GM19023 (cell line): ENCODE measurements around the gene HNRNPR.
"Not testable (repeated sequence)": the region's sequence is repeated elsewhere in the genome, so short reads cannot be mapped to it uniquely, and the experiment has no call there.

ENCODE experiments used
- ATAC-seq: cut with Tn5 transposase; IDR thresholded peaks from one replicate; pipeline ENCODE4 v1.9.1; 2021; ENCODE audit warnings: mild to moderate bottlenecking, moderate library complexity; ENCODE audit not compliant: unreplicated experiment

The HNRNPR gene

GRCh38 chr1:23331713-23332112 lies 12.4 kb downstream of the HNRNPR start:
- ATAC-seq, result no peak

DNA sequence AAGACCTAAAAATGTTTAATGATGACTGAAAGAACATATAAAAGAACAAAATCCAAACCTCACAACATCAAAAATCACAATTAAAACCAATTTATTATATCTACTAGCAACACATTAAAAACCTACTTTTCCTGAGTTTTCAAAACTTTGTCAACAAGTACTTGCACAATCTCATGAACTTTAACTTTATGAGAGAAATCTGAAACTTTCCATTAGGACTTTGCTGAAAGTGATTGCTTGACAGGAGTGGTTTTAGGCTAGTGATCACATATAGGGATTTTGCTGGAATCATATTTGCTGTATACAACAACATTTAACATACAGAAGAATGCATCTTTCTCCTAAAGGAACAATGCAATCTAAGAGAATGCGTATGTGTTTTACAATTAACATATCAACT lies 13.2 kb downstream of the HNRNPR start:
- ATAC-seq, result no peak

GRCh38 chr1:23325393-23325792 lies 18.7 kb downstream of the HNRNPR start:
- ATAC-seq, result no peak

DNA sequence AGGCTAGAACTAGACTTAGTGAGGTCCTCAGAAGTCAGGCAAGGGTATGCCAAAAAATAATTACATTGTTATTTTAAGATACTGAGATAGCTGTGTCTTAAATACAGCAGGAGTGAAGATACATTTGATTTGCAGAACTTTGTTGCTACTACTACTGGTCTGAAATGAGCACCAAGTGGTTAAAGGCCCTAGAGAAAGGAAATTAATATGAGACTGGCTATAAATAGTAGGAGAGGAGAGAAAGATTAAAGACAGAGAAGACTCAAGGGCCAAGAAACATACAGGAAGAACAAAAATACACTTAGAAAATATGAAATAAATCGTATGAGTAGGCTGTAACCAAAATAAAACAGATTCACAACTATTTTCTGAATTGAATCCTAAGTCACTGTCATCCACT lies 21.3 kb downstream of the HNRNPR start:
- ATAC-seq, result no peak

- ATAC-seq, result not testable (repeated sequence)
Measured at GRCh38 chr1:23310280-23310679, 33.8 kb downstream of the HNRNPR start.

GRCh38 chr1:23304140-23304620 lies 39.9 kb downstream of the HNRNPR start:
- no peak for ATAC-seq

- no peak for ATAC-seq
Measured at GRCh38 chr1:23303524-23303923, 40.6 kb downstream of the HNRNPR start.

DNA sequence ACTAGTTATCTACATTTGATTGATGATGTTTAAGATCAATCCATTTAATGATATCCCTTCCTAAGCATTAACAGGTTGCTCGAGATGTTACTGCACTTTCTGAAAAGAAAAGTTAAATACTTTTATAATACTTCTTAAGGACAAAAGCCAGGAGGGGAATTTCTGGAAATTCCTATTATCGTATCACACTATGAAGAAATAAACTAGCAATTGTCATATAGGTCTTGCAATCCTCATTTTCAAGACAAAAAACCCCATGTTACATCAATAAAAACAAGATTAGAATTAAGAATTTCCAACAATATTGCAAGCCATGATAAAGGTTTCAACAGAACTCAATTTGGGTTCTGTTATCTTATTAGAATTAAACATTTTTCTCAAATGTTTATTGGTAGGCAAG lies 47.2 kb downstream of the HNRNPR start:
- ATAC-seq, result no peak

- ATAC-seq, result no peak
Measured at GRCh38 chr1:23291706-23292105, 52.4 kb downstream of the HNRNPR start.

- ATAC-seq, result no peak
Measured at GRCh38 chr1:23290836-23291565, 53.1 kb downstream of the HNRNPR start.

- ATAC-seq, result no peak
Measured at GRCh38 chr1:23288671-23289070, 55.4 kb downstream of the HNRNPR start.

DNA sequence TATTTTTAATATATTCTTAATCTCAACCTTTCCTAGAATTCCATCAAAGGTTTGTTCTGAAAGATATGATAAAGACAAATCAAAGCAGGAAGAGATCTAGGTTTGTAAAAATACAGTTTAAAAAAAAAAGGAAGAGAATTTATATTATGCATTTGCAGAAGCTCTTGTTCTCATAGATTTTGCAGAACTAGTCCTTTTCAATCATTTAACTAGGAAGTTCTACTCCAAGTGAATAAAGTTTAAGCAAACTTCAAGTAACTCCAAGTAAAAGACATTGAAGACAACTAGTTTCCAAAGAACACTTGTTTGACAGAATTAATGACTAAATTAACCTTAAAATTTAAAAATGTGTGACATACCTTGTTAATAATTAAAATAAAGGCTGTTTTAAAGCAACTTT lies 55.9 kb downstream of the HNRNPR start:
- ATAC-seq, result no peak

GRCh38 chr1:23286401-23286800 lies 57.7 kb downstream of the HNRNPR start:
- ATAC-seq, result no peak

DNA sequence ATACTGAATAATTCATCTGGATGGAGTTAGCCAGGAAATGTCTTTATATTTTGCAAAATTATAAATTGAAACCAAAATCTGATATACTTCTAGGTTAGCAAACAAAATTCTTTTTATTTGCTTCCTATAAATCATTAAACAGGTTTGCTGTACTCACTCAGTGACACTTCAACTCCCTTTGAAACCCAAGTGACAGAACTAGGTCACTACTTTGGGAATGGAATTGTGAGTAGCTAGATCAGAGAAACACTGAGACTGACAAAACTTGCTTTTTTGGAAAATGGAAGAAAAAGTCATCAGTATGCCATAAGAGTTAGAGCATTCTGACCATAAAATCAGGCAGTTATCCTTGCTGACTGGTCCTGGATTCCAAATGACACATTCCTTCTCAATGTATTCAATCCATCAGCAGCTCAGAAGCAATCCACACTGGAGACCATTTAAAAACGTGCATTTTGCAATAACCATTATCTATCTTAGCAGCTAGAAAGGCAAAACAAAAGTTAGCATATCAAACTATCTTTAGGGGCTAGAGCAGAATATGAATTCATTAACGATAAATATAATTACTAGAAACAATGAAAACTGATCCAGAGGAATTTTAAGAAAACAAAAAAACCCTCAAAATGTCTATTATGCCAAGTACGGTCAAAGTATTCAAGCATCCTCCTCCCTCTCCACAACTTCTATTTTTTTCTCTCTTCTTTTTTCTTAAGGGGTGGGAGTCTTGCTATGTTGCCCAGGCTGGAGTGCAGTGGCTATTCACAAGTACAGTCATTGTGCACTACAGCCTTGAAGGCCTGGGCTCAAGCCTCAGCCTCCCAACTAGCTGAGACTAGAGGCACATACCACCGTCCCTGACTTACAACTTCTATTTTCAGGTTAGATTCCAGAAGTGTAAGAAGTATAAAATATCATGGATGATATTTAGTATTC lies 60.1 kb downstream of the HNRNPR start:
- no peak for ATAC-seq

DNA sequence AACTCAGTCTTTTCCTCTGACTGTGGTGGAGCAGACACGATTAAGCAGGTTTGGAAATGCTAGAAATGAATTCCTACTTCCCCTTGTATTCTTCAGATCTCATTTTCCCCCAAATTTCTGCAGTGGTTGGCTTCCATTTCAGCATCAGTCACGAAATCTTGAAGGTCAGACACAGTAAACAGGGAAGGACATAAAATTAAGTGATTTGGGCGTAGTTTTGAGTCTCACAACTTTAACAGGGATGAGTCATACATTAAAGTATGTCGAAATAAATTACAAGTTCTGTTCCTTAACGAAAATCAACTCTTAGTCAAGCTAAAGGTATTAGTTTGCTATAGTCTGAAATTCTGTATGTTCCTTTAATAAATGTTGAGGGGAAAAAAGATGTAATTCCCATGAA lies 61.1 kb downstream of the HNRNPR start:
- ATAC-seq, result no peak

DNA sequence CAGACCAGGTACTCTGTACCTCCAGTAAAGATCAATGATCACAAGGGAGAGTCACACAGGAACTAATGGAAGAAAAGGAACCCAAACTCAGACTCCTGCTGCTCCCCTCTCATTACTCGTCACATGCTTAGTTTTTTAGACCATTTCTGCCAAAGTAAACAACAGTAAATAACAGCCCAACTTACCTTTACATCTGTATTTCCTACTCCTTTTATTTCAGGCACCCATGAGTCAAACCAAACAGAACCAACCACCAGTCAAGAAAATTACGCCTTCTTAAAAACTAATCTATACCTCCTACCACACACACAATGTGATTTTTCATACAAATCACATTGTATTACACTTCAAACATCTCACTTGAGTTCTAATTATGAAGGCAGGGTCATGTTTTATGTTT lies 65.4 kb downstream of the HNRNPR start:
- no peak for ATAC-seq

- no peak for ATAC-seq
Measured at GRCh38 chr1:23276531-23276930, 67.6 kb downstream of the HNRNPR start.

- ATAC-seq, result no peak
Measured at GRCh38 chr1:23274134-23274505, 70.0 kb downstream of the HNRNPR start.

DNA sequence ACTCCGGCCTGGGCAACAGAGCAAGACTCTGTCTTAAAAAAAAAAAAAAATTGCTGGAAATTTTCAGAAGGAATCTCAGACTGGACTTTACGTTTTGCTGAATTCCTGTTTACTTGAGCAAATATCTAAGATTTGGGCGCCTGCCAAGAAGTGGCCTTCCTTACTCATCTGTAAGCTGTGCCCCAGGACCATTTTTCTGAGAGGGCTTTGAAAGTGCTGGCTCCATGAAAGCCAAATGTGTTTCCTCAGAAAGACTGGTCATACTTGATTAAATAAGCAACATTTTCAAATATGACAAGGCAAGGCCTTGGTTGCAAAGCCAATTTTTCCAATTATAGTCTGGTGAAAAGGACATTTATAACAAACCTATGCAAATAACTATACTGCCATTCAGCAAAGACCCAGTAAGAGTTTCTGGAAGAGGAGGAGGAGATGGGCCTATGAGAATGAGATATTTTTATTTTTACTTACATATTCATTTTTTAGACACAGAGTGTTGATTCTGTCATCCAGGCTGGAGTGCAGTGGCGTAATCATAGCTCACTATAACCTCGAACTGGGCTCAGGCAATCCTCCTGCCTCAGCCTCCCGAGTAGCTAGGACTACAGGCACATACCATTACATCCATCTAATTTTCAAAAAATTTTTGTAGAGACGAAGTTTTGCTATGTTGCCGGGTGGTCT lies 70.5 kb downstream of the HNRNPR start:
- ATAC-seq, result no peak

DNA sequence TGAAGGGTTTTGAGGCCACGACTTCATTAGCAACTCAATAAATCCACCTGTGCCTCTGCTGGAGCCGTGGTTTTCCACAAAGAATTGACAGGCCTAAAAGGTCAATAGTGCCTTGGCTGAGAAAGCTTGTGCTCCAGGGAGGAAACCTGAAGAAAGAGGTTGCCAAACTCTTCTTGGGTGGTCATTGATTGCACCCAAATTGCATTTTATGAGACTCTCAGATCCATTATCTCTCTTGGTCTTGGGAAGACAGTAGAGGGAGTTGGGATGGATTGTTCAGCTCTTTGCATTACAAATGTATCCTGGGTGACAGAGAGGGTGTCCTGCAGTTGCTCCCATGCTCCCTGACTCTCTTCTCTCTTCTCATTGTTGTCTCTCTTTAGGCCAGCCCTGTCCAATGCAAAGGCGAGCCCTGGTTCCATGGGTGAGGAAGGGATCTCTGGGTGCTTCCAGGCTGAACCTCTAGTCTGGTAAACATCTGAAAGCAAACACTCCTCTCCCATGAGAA lies 80.7 kb downstream of the HNRNPR start:
- ATAC-seq, result no peak

- not testable (repeated sequence) for ATAC-seq
Measured at GRCh38 chr1:23258082-23258481, 86.0 kb downstream of the HNRNPR start.
